HG03066 (cell line): ENCODE measurements around the gene KCNS3.
A peak's percentile ranks its signal among the peaks of the same experiment; 100 is the strongest.

Experiments used
- ATAC-seq: cut with Tn5 transposase; IDR thresholded peaks from one replicate; pipeline ENCODE4 v1.9.1; 2021; ENCODE audit warnings: low read depth; ENCODE audit not compliant: unreplicated experiment

The KCNS3 gene

DNA sequence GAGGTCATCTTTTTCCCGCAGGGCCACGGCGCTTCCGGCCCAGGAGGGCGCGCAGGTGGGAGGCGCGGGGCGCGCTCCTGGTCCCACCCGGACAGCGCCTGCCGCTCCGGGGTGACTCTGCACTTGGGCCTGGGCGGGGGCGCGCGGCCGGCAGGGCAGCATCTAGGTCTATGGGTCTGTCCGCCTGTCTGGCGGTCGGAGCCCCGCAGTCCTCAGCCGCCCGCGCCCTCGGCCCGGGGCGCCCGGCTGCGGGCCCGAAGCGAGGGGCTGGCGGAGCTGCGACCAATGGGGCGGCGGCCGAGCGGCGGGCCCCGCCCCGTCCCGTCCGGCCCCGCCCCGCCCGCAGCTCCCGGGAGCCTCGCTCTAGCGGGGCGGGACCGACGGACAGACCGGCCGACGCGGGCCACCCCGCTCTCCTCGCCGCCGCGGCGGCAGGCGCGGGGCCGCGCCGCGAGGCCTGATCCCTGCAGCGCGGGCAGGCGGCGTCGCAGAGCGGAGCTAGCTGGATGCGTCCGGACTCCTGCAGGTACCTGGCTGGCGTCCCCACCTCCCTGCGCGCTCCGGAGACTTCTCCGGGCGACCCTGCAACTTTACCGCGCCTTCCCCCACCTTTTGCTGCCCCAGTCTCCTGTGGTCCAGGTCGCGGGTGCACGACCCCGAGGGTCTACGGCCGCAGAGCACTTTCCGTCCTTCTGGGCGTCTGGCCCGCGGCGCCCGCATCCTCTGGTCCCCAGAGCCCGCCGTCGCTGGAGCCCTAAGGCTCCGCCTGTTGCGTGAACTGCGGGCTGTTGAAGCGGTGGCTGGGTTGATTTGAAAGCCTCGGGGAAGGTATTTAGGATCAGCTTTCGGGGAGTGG, at the start of gene KCNS3:
KCNS3 (plus strand) TSS at position 387 of the 856 bp plus-strand sequence. CDS start 52,342 bp downstream, outside the sequence.
- ATAC-seq, result peak; percentile 64

DNA sequence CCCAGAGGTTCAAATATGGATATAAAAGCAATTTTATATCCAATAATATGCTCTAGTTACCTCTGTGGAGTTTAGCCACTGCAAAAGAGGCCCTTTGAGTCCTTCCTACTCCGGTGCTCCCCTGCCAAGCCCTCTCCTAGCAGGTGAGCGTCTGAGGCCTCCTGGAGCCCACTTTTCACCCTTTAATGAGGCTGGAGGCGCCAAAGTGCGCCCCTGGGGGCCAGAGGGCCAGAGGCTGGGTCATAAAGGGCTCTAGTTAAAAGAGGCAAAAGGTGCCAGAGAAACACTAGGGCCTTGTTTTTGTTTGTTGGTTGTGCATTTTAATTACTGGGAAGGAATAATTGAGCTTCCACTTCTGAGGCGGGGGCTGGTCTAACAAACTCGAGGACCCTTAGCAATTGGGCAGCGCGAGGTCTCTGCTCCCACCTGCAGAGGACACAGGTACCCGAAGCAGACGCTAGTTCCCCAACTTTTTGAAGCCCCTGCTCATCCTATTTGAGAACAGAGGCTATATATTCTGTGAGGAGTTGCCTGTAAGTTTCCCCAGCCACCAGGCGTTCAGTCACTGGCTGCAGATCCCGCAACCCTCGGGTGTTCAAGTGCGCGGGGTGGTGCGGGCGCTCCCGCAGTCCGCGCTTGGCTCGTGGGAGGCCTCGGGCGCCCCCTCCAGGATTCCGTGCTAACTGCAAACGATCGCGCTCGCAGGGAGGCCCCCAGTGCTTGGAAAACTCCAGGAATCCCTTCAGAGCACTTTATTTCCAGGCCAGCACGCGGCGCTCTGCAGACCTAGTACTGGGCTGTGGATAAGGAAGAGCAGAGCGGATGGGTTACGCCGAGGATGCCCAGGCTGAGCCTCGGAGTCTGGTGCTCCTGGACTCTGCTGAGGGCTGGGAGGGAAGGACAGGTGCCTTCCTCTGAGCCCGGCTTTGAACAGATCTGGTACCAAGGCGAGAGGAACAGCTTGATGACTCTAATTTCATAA, 48.1 kb upstream of the KCNS3 start:
- ATAC-seq, result peak; percentile 96

DNA sequence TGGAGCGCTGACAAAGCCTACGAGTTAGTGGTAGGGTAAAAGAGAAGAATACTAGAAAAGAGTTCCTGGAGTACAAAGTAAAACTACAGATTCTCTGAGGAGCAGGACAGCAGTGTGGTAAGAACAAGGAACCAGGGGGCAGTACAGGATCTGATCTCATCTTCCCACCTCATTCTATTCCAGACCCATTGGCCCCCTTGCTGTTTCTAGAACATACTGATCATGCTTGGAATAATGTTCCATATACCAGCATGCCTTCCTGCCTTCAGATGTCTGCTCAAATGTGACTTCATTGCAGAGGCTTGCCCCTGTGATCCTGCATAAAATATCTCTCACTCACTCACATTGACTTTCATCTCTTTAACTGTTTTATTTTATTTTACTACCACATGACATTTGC, 43.0 kb upstream of the KCNS3 start:
- no peak for ATAC-seq

DNA sequence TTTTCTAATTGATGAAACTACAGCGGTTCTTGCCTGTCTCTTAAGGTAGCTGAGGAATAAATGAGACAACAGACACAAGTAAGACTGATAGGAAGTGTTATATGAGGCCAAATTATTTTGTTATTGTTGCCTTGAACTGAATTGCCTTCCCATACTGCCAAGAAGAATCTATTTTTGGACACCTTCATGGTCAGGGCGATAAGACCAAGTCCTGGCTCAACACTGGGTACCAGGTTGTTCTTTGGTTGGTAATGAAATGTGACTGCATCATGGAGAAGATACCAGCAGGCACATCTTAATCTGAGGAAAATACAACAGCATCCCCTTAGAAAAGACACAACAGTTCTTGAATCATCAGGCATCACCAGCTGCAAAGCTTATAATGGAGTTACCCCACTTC, 38.5 kb upstream of the KCNS3 start:
- no peak for ATAC-seq

- no peak for ATAC-seq
Measured at GRCh38 chr2:17843457-17843856, 35.0 kb upstream of the KCNS3 start.

DNA sequence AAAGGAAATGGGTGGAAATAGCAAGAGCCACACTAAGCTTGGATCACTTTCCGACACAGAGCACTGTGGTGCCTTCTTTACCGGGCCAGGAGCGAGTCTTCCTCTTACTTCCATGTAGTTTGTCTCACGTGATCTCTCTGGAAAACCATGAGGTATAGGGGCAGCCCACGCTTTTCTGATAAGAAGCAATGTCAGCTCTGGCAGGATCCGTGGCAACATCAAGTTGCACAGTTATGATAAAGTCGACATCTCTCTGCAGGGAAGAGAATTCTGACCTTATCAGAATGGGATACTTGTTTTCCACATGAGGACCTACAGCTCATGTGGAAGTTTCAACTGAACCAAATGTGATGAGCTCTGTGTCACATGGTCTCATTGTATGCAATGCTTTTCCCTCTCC, 32.7 kb upstream of the KCNS3 start:
- ATAC-seq, result no peak

GRCh38 chr2:17846676-17847075, 31.8 kb upstream of the KCNS3 start:
- no peak for ATAC-seq

- ATAC-seq, result no peak
Measured at GRCh38 chr2:17847236-17847635, 31.2 kb upstream of the KCNS3 start.

GRCh38 chr2:17849275-17849674, 29.2 kb upstream of the KCNS3 start:
- ATAC-seq, result no peak

- no peak for ATAC-seq
Measured at GRCh38 chr2:17850151-17850550, 28.3 kb upstream of the KCNS3 start.

DNA sequence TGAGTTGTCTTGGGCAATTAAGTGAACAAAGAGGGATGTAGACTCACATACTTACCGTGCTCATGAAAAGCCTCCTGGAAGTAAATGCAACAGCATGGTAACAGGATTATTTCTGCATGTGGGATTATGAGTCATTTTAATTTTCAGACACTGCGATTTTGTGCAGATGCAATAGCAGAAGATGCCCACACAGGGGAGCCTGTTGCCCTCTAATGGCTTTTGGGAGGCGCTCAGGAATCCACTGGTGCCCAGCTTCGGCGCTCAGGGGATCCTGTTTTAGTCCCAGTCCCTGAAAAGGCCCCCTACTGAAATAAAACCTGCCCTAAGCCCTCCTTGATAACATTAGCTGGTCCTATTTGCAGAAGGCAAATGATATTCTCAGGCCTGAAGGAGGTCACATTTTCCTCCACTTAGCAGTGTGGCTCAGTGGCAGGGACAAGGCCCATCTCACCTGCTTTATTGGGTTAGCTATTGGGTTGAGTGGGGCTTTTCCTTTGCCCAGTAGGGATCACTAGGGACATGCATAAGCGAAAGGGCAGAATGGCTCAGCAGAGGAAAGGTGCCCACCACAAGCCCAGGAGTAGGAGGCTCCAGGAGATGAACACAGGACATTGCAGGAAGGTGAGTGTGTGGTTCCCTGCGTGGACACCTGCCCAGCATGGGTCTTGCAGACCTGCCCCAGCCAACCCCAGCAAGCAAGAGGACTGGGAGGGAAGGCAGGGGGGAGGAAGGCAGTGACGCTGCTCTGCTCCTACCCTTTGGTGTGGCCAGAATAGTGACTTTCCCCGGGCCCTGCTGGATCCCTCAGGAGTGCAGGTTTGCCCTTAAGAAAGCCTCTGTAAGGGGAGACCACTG, 26.5 kb upstream of the KCNS3 start:
- ATAC-seq, result peak; percentile 83

DNA sequence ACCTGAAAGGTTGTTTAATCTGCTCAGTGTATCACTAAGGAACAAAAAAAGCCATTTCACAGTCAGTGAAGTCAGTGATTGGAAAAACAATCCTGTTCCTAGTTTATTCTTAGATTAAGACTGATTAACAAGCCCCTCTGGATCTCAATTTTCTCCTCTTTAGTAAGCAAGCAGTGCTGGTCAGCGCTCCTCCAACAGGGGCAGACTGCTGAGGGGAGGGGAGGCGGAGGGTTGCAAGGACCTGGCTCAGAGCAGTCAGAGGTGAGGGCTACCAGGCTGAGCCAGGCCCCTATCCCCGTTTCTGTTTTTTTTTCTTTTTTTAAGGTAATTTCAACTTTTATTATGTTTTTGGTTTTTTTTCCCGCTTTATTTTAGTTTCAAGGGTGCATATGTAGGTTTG, 24.7 kb upstream of the KCNS3 start:
- ATAC-seq, result no peak

- ATAC-seq, result no peak
Measured at GRCh38 chr2:17857021-17857420, 21.4 kb upstream of the KCNS3 start.

DNA sequence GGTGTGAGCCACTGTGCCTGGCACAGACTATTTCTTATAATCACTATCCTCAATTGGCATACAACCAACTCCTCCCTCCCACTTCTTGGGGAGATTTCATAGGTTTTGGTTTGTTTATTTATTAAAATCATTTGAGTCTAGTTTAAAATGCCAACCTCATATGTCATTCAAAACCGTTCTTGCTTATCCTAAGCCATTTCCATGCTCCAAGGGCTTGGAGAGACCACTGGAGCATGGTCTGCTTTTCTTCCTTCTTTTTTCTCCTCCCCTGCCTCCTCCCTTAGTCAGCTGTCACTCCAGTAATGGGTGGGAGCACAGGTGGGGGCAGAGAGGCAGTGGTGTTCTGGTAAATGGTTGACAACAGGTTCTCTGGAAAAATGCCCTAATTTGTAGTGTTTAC, 20.4 kb upstream of the KCNS3 start:
- ATAC-seq, result no peak

- no peak for ATAC-seq
Measured at GRCh38 chr2:17863539-17863938, 14.9 kb upstream of the KCNS3 start.

DNA sequence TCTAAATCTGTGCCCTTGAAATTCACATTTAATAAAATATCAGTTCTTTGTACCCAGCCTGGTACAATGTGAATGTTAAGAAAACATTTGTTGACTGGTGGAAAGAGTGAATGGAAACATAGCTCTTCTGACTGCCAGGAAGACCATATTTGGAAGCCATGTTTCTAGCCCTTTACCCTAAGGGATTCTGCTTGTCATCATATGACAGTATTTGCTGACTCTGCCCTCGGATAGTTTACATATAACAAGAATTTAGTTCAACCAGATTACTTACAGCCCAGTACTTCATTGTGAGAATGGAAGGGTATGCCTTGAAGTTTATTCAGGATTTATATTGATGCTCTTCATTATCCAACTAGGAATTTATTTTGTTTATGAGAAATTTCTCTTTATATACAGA, 13.8 kb upstream of the KCNS3 start:
- no peak for ATAC-seq

- ATAC-seq, result no peak
Measured at GRCh38 chr2:17867133-17867532, 11.3 kb upstream of the KCNS3 start.

DNA sequence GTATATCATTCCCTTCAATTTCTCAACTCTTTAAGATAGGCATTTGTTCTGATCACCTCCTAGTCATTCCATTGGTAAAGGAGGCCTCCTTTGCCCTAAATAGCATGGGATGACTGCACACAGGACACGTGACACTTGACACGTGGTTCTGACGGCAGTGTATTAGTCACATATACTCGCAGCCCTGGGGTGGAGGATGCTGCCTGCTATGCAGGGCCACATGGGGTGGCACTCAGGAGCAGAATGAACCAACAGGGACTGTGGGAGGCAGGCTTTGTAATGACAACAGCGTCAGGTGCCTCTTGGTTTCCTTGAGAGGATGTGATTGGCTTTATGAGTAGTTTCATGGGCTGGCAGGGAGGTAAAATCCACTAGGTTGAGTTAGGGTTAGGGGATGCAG, 9.3 kb upstream of the KCNS3 start:
- no peak for ATAC-seq

DNA sequence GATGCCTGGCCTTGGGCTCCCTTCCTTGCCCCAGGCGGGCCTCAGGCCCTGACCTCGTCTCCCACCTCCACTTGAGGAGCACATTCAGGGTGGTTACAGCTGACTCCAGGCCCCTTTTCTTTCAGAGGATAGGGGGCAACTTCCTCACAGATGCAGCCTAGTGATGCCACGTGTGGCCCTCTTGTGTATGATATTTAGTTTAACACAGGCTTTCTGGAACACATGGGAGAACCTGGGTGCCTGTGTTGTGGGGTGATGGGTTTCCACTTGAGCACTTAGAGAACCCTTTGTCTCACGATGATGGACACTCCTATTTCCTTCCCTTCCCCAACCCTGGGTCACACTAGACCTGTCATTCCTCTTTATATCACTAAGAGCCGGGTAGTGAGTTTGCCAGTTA, 6.8 kb upstream of the KCNS3 start:
- ATAC-seq, result no peak

- no peak for ATAC-seq
Measured at GRCh38 chr2:17873021-17873420, 5.4 kb upstream of the KCNS3 start.

- ATAC-seq, result no peak
Measured at GRCh38 chr2:17876590-17876989, 1.9 kb upstream of the KCNS3 start.
